Neural cell (in vitro differentiated cells): ENCODE results near the gene KRT82. TPM values are rescaled to one million over a fixed set of nuclear protein-coding genes. Genes with fewer than 3 reads are reported as not detected.

ENCODE experiments used
- H2AFZ ChIP-seq: fragments of 200-600, 300-800 bp; sonication (generic), shearing (Covaris generic); 2 replicates; pipeline ENCODE4 v1.6.0; 2014; ENCODE audit warnings: low read depth, mild to moderate bottlenecking, antibody characterized with exemption, low read length, moderate library complexity
- H3F3A ChIP-seq: fragments of 200-600 bp; shearing (Covaris generic); 2 replicates; pipeline ENCODE4 v1.6.1; 2016; ENCODE audit warnings: mild to moderate bottlenecking, moderate library complexity, mixed read lengths, antibody characterized with exemption, low read length; ENCODE audit not compliant: insufficient read depth, poor library complexity, severe bottlenecking
- H3K27ac ChIP-seq: fragments of 200-600, 300-800 bp; sonication (generic), shearing (Covaris generic); 2 replicates; pipeline ENCODE4 v1.5.1; 2014; ENCODE audit warnings: mild to moderate bottlenecking, low read length, moderate library complexity
- H3K27me3 ChIP-seq: fragments of 300-800, 200-600 bp; sonication (generic), shearing (Covaris generic); 2 replicates; pipeline ENCODE4 v1.6.0; 2014; ENCODE audit warnings: mild to moderate bottlenecking, low read depth, low read length, moderate library complexity; ENCODE audit not compliant: insufficient read depth
- H3K36me3 ChIP-seq: fragments of 300-800, 200-600 bp; sonication (generic), shearing (Covaris generic); 2 replicates; pipeline ENCODE4 v1.5.1; 2014; ENCODE audit warnings: mild to moderate bottlenecking, antibody characterized with exemption, low read length, moderate library complexity; ENCODE audit not compliant: insufficient read depth
- H3K4me2 ChIP-seq: fragments of 300-800, 200-600 bp; sonication (generic), shearing (Covaris generic); 2 replicates; pipeline ENCODE4 v1.6.0; 2014; ENCODE audit warnings: mild to moderate bottlenecking, low read length
- H3K4me3 ChIP-seq: fragments of 300-800, 200-600 bp; sonication (generic), shearing (Covaris generic); 2 replicates; pipeline ENCODE4 v1.5.1; 2014; ENCODE audit warnings: mild to moderate bottlenecking, low read length, moderate library complexity
- H3K79me2 ChIP-seq: fragments of 200-600 bp; shearing (Covaris generic); replicated peaks from 2 replicates; pipeline ENCODE4 v1.6.0; 2014; ENCODE audit warnings: mild to moderate bottlenecking, low read length, moderate library complexity; ENCODE audit not compliant: insufficient read depth
- H3K9ac ChIP-seq: fragments of 300-800, 200-600 bp; sonication (generic), shearing (Covaris generic); 2 replicates; pipeline ENCODE4 v1.6.1; 2016; ENCODE audit warnings: mild to moderate bottlenecking, low read length, mixed read lengths
- H3K9me2 ChIP-seq: fragments of 200-600 bp; shearing (Covaris generic); 2 replicates; pipeline ENCODE4 v1.6.1; 2016; ENCODE audit warnings: mild to moderate bottlenecking, low read length, mixed read lengths; ENCODE audit not compliant: insufficient read depth
- H3K9me3 ChIP-seq: fragments of 200-600, 300-800 bp; sonication (generic), shearing (Covaris generic); 2 replicates; pipeline ENCODE4 v1.6.1; 2016; ENCODE audit warnings: mild to moderate bottlenecking, mixed run types, low read length, moderate library complexity, mixed read lengths
- H4K20me1 ChIP-seq: fragments of 200-600 bp; shearing (Covaris generic); 2 replicates; pipeline ENCODE4 v1.6.1; 2016; ENCODE audit warnings: mild to moderate bottlenecking, mixed run types; ENCODE audit not compliant: insufficient read depth
- CTCF ChIP-seq: fragments of 450-650 bp; IDR thresholded peaks from 2 replicates; pipeline ENCODE4 v1.5.1; 2014; ENCODE audit warnings: antibody characterized with exemption, mild to moderate bottlenecking, moderate library complexity; ENCODE audit not compliant: poor library complexity, severe bottlenecking
- EP300 ChIP-seq: fragments of 450-650 bp; conservative IDR thresholded peaks from 2 replicates; pipeline ENCODE4 v1.6.1; 2014; ENCODE audit warnings: antibody characterized with exemption, mild to moderate bottlenecking, moderate library complexity; ENCODE audit not compliant: poor library complexity, severe bottlenecking
- EZH2 ChIP-seq: fragments of 200-600, 300-800 bp; shearing (Covaris generic), sonication (generic); IDR thresholded peaks from 2 replicates; pipeline ENCODE4 v1.6.1; 2014; ENCODE audit warnings: antibody characterized with exemption, low read length, borderline replicate concordance, mild to moderate bottlenecking; ENCODE audit not compliant: insufficient read depth, poor library complexity, severe bottlenecking
- MXI1 ChIP-seq: fragments of 450-650 bp; conservative IDR thresholded peaks from 2 replicates; pipeline ENCODE4 v1.6.1; 2014; ENCODE audit warnings: antibody characterized with exemption, mild to moderate bottlenecking; ENCODE audit not compliant: poor library complexity, severe bottlenecking
- POLR2AphosphoS5 ChIP-seq: IDR thresholded peaks from 2 replicates; pipeline ENCODE4 v1.6.1; 2012
- RAD21 ChIP-seq: fragments of 450-650 bp; conservative IDR thresholded peaks from 2 replicates; pipeline ENCODE4 v1.6.1; 2014; ENCODE audit warnings: antibody characterized with exemption, mild to moderate bottlenecking, moderate library complexity
- REST ChIP-seq: IDR thresholded peaks from 2 replicates; pipeline ENCODE4 v1.6.1; 2012; ENCODE audit warnings: borderline replicate concordance
- SMC3 ChIP-seq: fragments of 450-650 bp; conservative IDR thresholded peaks from 2 replicates; pipeline ENCODE4 v1.6.1; 2014; ENCODE audit warnings: antibody characterized with exemption, mild to moderate bottlenecking, moderate library complexity; ENCODE audit not compliant: poor library complexity
- TAF1 ChIP-seq: IDR thresholded peaks from 2 replicates; pipeline ENCODE4 v1.6.1; 2012; ENCODE audit warnings: low read depth
- polyA plus RNA-seq: library from polyadenylated mRNA; depleted of rRNA; stranded (reverse); fragments of >200 nt; gene quantifications from 2 replicates; pipeline ENCODE4 v1.2.3, GENCODE V29; 2014

The KRT82 gene
- polyA plus RNA-seq, 1 donor from 2014 or later = not detected

DNA sequence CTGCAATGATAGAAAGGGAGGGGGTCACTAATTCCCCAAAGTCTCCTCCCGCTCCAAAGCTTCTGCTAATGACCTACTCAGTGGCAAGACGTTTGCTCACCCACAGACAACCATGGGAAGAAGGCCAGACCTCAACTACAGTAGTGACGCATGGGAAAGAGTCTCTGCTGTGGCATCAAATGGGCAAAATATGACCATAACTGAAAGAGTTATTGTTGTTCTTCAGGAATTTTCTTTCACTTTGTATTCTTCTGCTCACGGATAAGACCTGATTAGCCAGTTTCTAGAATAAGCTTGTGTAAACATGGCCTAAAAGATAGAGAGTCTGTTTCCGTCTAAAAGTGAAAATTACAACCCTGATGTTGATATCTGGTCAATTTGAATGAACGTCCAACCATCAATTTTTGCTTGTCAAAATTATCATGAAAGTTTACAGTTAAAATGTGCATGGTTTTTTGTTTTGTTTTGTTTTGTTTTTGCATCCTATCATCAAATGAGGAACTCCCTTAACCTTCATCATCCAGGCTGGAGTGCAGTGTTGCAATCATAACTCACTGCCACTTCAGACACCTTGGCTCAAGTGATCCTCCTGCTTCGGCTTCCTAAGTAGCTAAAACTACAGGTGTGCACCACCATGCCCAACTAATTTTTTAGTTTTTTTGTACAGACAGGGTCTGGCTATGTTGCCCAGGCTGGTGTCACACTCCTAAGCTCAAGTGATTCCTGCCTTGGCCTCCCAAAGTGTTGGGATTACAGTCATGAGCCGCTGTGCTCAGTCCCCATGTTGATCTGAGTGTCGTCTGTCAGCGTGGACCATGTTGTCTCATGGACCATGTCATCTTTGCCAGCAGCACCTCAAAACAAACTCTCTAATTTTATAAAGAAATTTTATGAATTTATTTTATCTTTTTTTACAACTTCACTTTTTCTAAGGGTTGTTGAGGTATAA is 38.8 kb upstream of the KRT82 start:
- Histone ChIP-seq H3K4me3 (no peak overlapping the region), H2AFZ (no peak overlapping the region), H3K9me2 (no peaks in the 10 kb centered on the region), H3K4me2 (no peak overlapping the region), H3K27ac (no peak overlapping the region), H3K9ac (no peak overlapping the region), H3F3A (no peaks in the 10 kb centered on the region), H4K20me1 (no peaks in the 10 kb centered on the region), H3K79me2 (no peaks in the 10 kb centered on the region), H3K27me3 (no peaks in the 10 kb centered on the region), H3K9me3 (no peaks in the 10 kb centered on the region), H3K36me3 (no peaks in the 10 kb centered on the region)
- TF ChIP-seq POLR2AphosphoS5 (no peak), CTCF (no peak)

GRCh38 chr12:52443966-52444365 is 37.8 kb upstream of the KRT82 start:
- no peaks in the 10 kb centered on the region for H3F3A ChIP-seq
- H3K9me3 ChIP-seq = no peaks in the 10 kb centered on the region
- no peak overlapping the region for H3K4me2 ChIP-seq
- H3K36me3 ChIP-seq = no peaks in the 10 kb centered on the region
- H2AFZ ChIP-seq = no peak overlapping the region
- H3K79me2 ChIP-seq = no peaks in the 10 kb centered on the region
- H3K27ac ChIP-seq = no peak overlapping the region
- no peaks in the 10 kb centered on the region for H3K27me3 ChIP-seq
- TF ChIP-seq REST (no peak), TAF1 (no peak), RAD21 (no peak), EP300 (no peak), MXI1 (no peak)
- H3K9ac ChIP-seq = no peak overlapping the region
- H3K9me2 ChIP-seq = no peaks in the 10 kb centered on the region
- no peaks in the 10 kb centered on the region for H4K20me1 ChIP-seq
- no peak overlapping the region for H3K4me3 ChIP-seq

DNA sequence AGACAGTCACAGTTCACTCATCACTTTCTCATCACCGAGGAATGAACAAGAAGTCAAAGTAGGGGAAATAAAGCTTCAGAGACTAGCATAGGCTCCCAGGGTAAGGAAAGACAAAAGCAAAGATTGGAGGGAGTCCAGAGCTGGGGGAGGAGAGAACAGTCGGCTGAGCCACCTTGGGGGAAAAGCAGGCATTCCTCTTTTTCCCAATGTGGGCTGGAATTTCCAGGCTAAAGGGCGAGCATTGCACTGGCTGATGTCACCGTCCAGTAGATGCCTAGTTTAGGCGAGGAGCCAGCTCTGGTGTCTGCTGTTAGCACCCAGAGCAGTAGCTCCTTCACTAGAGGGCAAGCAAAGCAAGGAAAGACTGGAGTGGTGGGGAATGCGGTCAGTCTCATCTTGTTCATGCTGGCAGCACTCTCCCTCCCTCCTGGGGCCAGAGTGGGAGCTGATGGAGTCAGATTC is 36.5 kb upstream of the KRT82 start:
- H3K9me2 ChIP-seq = no peaks in the 10 kb centered on the region
- H3K27ac ChIP-seq = no peak overlapping the region
- no peak overlapping the region for H2AFZ ChIP-seq
- H3F3A ChIP-seq = no peaks in the 10 kb centered on the region
- no peaks in the 10 kb centered on the region for H3K36me3 ChIP-seq
- no peak overlapping the region for H3K4me3 ChIP-seq
- no peaks in the 10 kb centered on the region for H3K79me2 ChIP-seq
- H3K27me3 ChIP-seq = no peaks in the 10 kb centered on the region
- TF ChIP-seq POLR2AphosphoS5 (no peak), RAD21 (no peak), EZH2 (no peak), TAF1 (no peak), CTCF (no peak), SMC3 (no peak), MXI1 (no peak), REST (no peak), EP300 (no peak)
- H3K9me3 ChIP-seq = no peaks in the 10 kb centered on the region
- no peaks in the 10 kb centered on the region for H4K20me1 ChIP-seq
- no peak overlapping the region for H3K4me2 ChIP-seq
- no peak overlapping the region for H3K9ac ChIP-seq
